ENCODE data around the gene IQSEC1. TPM values are rescaled to one million over a fixed set of nuclear protein-coding genes. Genes with fewer than 3 reads are reported as not detected.

The IQSEC1 gene
- polyA plus RNA-seq, 3 donors = 9.5 to 36.8 (median 26.8) TPM

GRCh38 chr3:13003608-13004007, 69.6 kb downstream of the IQSEC1 start:
- whole genome bisulfite sequencing, 3 donors = 69 to 91% (median 74%) methylated on average over 4 of the region's 4 CpGs
- no peak overlapping the region for H3K27ac ChIP-seq (ENCODE audit: low read depth, low read length)

DNA sequence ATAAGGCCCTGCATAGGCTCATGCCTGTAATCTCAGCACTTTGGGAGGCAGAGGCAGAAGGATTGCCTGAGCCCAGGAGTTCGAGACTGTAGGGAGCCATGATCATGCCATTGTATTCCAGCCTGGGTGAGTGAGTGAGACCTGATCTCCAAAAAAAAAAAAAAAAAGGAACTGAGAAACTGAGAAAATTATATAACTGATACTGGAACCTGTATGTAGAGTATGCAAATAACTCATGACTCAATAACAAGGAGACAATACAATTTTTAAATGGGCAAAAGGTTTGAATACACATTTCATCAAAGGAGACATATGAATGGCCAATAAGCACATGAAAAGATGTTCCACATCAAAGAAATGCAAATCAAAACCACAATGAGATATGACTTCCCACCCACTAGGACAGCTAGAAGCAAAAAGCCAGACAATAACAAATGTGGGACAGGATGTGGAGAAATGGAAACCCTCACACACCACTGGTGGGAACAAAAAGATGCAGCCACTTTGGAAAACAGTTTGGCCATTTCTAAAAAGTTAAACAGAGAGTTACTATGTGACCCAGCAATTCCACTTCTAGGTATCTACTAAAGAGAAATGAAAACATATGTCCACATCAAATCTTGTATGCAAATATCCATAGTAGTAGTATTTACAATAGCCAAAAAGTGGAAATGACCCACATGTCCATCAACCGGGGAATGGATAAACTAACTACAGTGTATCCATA, 70.7 kb downstream of the IQSEC1 start:
- H3K27ac ChIP-seq (ENCODE audit: low read depth, low read length) = no peak overlapping the region
- WGBS, 3 donors = 87 to 92% (median 87%) methylated on average over 2 of the region's 2 CpGs

GRCh38 chr3:12999147-13000140, 73.8 kb downstream of the IQSEC1 start:
- 35 to 69% (median 36%) methylated on average over 14 of the region's 14 CpGs for WGBS, 3 donors

GRCh38 chr3:12998648-12999047, 74.6 kb downstream of the IQSEC1 start:
- H3K27ac ChIP-seq (ENCODE audit: low read depth, low read length) = peak overlapping the region; percentile 71
- WGBS, 3 donors = 46 to 86% (median 65%) methylated on average over 4 of the region's 4 CpGs

More at GRCh38 chr3:12999147-13000140, 73.8 kb downstream of the IQSEC1 start:
- peak overlapping the region; percentile 71 for H3K27ac ChIP-seq (ENCODE audit: low read depth, low read length)

- no peak overlapping the region for H3K27ac ChIP-seq (ENCODE audit: low read depth, low read length)
These were observed 75.8 kb downstream of the IQSEC1 start for GRCh38 chr3:12997387-12997786.

GRCh38 chr3:12996181-12996506, 77.1 kb downstream of the IQSEC1 start:
- H3K27ac ChIP-seq (ENCODE audit: low read depth, low read length) = no peak overlapping the region
- 42 to 83% (median 73%) methylated on average over 2 of the region's 2 CpGs for WGBS, 3 donors

DNA sequence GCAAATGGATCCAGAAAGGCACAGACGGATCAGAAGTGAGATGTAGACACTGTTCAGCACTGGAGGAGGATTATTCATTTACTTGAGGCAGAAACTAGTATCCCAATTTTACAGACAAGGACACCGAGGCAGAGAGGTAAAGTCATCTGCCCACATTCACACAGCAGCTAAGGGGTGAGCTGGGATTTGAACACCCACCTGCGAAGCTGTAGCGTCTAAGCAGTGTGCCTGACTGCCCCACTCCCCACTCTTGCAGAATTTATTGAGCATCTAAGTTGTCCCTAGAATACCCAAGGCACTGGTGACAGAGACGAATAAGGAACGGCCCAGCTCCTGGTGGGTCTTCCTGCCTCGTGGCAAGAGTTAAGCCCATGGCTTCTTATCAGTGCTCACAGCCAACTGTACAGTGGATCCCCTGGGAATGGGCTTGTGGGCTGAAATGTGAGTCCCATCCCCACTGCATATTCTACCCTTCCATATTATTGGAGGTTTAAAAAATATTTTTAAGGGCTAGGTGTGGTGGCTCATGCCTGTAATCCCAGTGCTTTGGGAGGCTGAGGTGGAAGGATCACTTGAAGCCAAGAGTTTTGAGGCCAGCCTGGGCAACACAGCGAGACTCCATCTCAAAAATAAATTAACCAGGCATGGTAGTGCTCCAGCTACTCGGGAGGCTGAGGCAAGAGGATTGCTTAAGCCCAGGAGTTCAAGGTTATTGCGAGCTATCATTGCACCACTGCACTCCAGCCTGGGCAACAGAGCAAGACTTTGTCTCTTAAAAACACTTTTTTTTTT, 77.6 kb downstream of the IQSEC1 start:
- WGBS, 3 donors = 63 to 65% (median 64%) methylated on average over 10 of the region's 10 CpGs

GRCh38 chr3:12994607-12995388, 78.4 kb downstream of the IQSEC1 start:
- no peak overlapping the region for H3K27ac ChIP-seq (ENCODE audit: low read depth, low read length)
- 1% methylated on average over 56 to 58 of the region's 58 CpGs for WGBS, 3 donors

More for the DNA sequence above, 77.6 kb downstream of the IQSEC1 start:
- no peak overlapping the region for H3K27ac ChIP-seq (ENCODE audit: low read depth, low read length)

DNA sequence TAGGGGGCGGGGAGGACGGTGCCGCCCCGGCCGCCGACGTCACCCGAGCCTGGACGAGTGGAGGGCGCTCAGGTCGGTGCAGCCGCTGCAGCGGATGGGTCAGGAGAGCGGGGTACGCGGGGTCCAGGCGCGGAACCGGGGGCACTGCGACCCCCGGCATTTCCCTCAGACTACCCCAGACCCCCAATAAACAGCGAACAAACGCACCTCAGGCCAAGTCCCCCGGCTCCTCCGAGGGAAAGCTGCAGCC, 78.9 kb downstream of the IQSEC1 start:
- WGBS, 3 donors = 0 to 1% (median 0%) methylated on average over 16 to 25 of the region's 25 CpGs
- no peak overlapping the region for H3K27ac ChIP-seq (ENCODE audit: low read depth, low read length)

- 0 to 2% (median 0%) methylated on average over 62 to 112 of the region's 114 CpGs for WGBS, 3 donors
These were observed 79.5 kb downstream of the IQSEC1 start for GRCh38 chr3:12993517-12994356.

GRCh38 chr3:12992629-12993516, 80.4 kb downstream of the IQSEC1 start:
- 17 to 26% (median 25%) methylated on average over 21 to 24 of the region's 24 CpGs for WGBS, 3 donors
- H3K27ac ChIP-seq (ENCODE audit: low read depth, low read length) = no peak overlapping the region

More at GRCh38 chr3:12993517-12994356, 79.5 kb downstream of the IQSEC1 start:
- no peak overlapping the region for H3K27ac ChIP-seq (ENCODE audit: low read depth, low read length)

DNA sequence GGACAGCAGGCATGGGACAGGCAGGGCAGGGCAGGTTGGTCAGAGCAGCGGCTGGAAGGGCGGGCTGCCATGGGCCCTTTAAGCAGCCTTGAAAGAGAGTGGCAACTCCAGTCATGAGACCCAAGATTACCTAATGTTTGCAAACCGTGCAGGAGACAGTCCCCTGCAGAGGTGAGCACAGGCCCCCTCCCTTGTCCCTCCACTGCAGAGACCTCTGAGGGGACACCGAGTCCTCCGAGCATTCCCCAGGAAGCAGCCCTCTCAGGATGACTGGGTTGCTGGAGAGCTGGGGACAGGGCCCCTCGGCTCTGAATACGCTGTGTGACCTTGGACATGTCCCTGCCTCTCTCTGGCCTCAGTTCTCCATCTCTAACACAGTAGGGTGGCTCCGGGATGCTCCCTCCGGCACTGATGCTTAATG, 81.4 kb downstream of the IQSEC1 start:
- WGBS, 3 donors = 37 to 88% (median 86%) methylated on average over 9 of the region's 9 CpGs
- H3K27ac ChIP-seq (ENCODE audit: low read depth, low read length) = no peak overlapping the region

- no peak overlapping the region for H3K27ac ChIP-seq (ENCODE audit: low read depth, low read length)
- 63 to 86% (median 85%) methylated on average over 2 of the region's 2 CpGs for WGBS, 3 donors
These were observed 81.8 kb downstream of the IQSEC1 start for GRCh38 chr3:12991481-12991837.

DNA sequence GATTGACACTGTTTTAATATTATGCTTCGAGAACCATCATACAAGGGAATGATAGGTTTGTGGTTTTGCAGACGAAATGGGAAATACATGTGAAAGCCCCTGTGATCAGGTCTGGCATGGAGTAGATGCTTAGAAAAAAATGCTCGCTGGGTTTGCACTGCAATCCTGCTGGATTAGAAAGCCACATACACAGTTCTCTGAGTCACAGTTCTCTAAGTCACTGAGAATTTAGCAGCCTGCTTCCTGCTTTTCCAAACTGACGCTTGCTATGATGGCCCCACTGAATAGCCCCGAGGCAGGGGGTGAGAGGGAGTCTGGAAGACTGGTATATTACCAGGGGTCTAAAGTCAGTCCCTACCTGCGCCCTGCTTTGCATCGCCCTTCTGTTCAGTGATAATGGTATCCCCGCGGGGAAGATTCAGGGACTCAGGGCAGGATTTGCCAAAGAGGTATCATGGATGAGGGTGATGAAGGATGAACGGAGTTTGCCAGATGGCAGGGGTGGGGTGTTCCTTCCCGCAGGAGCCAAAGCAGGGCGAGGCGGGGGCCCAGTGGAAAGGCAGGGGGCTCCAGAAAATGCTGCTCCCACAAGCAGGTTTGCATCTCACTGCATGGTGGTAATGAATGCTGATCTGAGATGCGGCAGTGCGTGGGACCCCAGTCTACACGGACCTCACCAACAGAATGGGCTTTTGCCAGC, 82.3 kb downstream of the IQSEC1 start:
- no peak overlapping the region for H3K27ac ChIP-seq (ENCODE audit: low read depth, low read length)
- 75 to 84% (median 80%) methylated on average over 16 of the region's 16 CpGs for WGBS, 3 donors

GRCh38 chr3:12990306-12990705, 82.9 kb downstream of the IQSEC1 start:
- H3K27ac ChIP-seq (ENCODE audit: low read depth, low read length) = no peak overlapping the region
- WGBS, 3 donors = 77 to 90% (median 89%) methylated on average over 5 of the region's 5 CpGs

Data from adipose tissue (tissue), 3 donors.